Measurements from ENCODE around the gene C4A. TPM values are rescaled to one million over a fixed set of nuclear protein-coding genes. Genes with fewer than 3 reads are reported as not detected.

C4A gene
- polyA plus RNA-seq, 3 donors = 12.6 TPM; not detected in 2

- no peak overlapping the region for H3K4me3 Mint-ChIP-seq
- 93% methylated on average over 14 of the region's 22 CpGs for WGBS (ENCODE audit: insufficient coverage)
- no peak for TF ChIP-seq CTCF (IDR thresholded peaks at IDR 0.05)
- intact Hi-C loops (cut with micrococcal nuclease) = no loop called here
- H3K9me3 ChIP-seq (replicated peaks in 1 of 2; ENCODE audit: control insufficient read depth in 1 of 2, insufficient read depth in 1 of 2, low read length in 2 of 2) = no peaks in the 10 kb centered on the region
- DNase-seq = no peak
- no peaks in the 10 kb centered on the region for H4K20me1 ChIP-seq (ENCODE audit: insufficient read depth, low read length)
- H3K36me3 Mint-ChIP-seq = no peaks in the 10 kb centered on the region
- H3K4me3 ChIP-seq (replicated peaks in 1 of 3; ENCODE audit: low read depth in 2 of 3, low read length in 3 of 3) = no peak overlapping the region
- H3K27me3 Mint-ChIP-seq (ENCODE audit: low read depth in 3 of 3) = peaks cover 0 to 3% (median 1%) of the 10 kb centered on the region in 3 donors
- H3K9me3 Mint-ChIP-seq = no peaks in the 10 kb centered on the region
- H3K27ac ChIP-seq (ENCODE audit: low read depth in 1 of 2, low read length in 2 of 2) = no peak overlapping the region
- no peaks in the 10 kb centered on the region for H3K36me3 ChIP-seq (replicated peaks in 1 of 2; ENCODE audit: control insufficient read depth in 1 of 2, insufficient read depth in 2 of 2, low read length in 2 of 2)
- H3K27me3 ChIP-seq (ENCODE audit: control insufficient read depth in 2 of 2, insufficient read depth in 2 of 2, low read length in 2 of 2) = no peaks in the 10 kb centered on the region
- peak overlapping the region in 1 of 7 donors; percentile 8 for H3K27ac Mint-ChIP-seq
- peaks cover 4% of the 10 kb centered on the region for H3K4me1 Mint-ChIP-seq
- no peaks in the 10 kb centered on the region for H3K4me1 ChIP-seq (ENCODE audit: control insufficient read depth in 1 of 2, insufficient read depth in 2 of 2, low read length in 2 of 2)
- H3K4me2 ChIP-seq (replicated peaks; ENCODE audit: extremely low read depth, low read length, poor library complexity, severe bottlenecking) = no peak overlapping the region
- no peaks in the 10 kb centered on the region for H3K79me2 ChIP-seq (ENCODE audit: insufficient read depth, low read length)
- no peak overlapping the region for H3K9ac ChIP-seq (ENCODE audit: insufficient read depth, low read length, poor library complexity, severe bottlenecking)
- H2AFZ ChIP-seq (ENCODE audit: insufficient read depth, low read depth, low read length, poor library complexity, severe bottlenecking) = no peak overlapping the region
Measured at GRCh38 chr6:32045811-32046449, 64.1 kb downstream of the C4A start.

- Histone ChIP-seq H3K27me3 (ENCODE audit: control insufficient read depth in 2 of 2, insufficient read depth in 2 of 2, low read length in 2 of 2) (no peaks in the 10 kb centered on the region), H3K9ac (ENCODE audit: insufficient read depth, low read length, poor library complexity, severe bottlenecking) (no peak overlapping the region), H4K20me1 (ENCODE audit: insufficient read depth, low read length) (no peaks in the 10 kb centered on the region), H3K4me1 (ENCODE audit: control insufficient read depth in 1 of 2, insufficient read depth in 2 of 2, low read length in 2 of 2) (no peaks in the 10 kb centered on the region), H3K27ac (ENCODE audit: low read depth in 1 of 2, low read length in 2 of 2) (no peak overlapping the region), H3K4me3 (replicated peaks in 1 of 3; ENCODE audit: low read depth in 2 of 3, low read length in 3 of 3) (no peak overlapping the region), H2AFZ (ENCODE audit: insufficient read depth, low read depth, low read length, poor library complexity, severe bottlenecking) (no peak overlapping the region), H3K9me3 (replicated peaks in 1 of 2; ENCODE audit: control insufficient read depth in 1 of 2, insufficient read depth in 1 of 2, low read length in 2 of 2) (no peaks in the 10 kb centered on the region), H3K4me2 (replicated peaks; ENCODE audit: extremely low read depth, low read length, poor library complexity, severe bottlenecking) (no peak overlapping the region), H3K79me2 (ENCODE audit: insufficient read depth, low read length) (no peaks in the 10 kb centered on the region), H3K36me3 (replicated peaks in 1 of 2; ENCODE audit: control insufficient read depth in 1 of 2, insufficient read depth in 2 of 2, low read length in 2 of 2) (no peaks in the 10 kb centered on the region)
- no peak for TF ChIP-seq CTCF (IDR thresholded peaks at IDR 0.05)
- Mint-ChIP-seq H3K4me3 (no peak overlapping the region), H3K27ac (no peak overlapping the region), H3K36me3 (no peaks in the 10 kb centered on the region), H3K4me1 (peaks cover 4% of the 10 kb centered on the region), H3K27me3 (ENCODE audit: low read depth in 3 of 3) (peaks cover 0 to 3% (median 1%) of the 10 kb centered on the region in 3 donors), H3K9me3 (no peaks in the 10 kb centered on the region)
- intact Hi-C loops (cut with micrococcal nuclease) = no loop called here
- 85% methylated on average over 5 of the region's 14 CpGs for WGBS (ENCODE audit: insufficient coverage)
- no peak for DNase-seq
Measured at GRCh38 chr6:32046450-32047083, 64.7 kb downstream of the C4A start.

Measured in CD14-positive monocyte (primary cell).